Prostate gland (tissue), 2 donors: Measurements from ENCODE around the gene FAM50A. TPM values are rescaled to one million over a fixed set of nuclear protein-coding genes. Genes with fewer than 3 reads are reported as not detected.
"Not testable (repeated sequence)": the region's sequence is repeated elsewhere in the genome, so short reads cannot be mapped to it uniquely, and the experiment has no call there.

Experiments
- DNase-seq: peaks from one replicate; pipeline ENCODE4 v3.0.0-alpha.2; 2019; ENCODE audit warnings: low spot score
- H3K27ac ChIP-seq, 2 donors: fragments of 200-600 bp; sonication (generic); 2 replicates each; pipeline ENCODE4 v1.5.1; 2017 to 2019
- H3K27me3 ChIP-seq: fragments of 200-600 bp; sonication (generic); replicated peaks from 2 replicates; pipeline ENCODE4 v1.5.1; 2019; ENCODE audit not compliant: insufficient read depth
- H3K36me3 ChIP-seq, 2 donors: fragments of 200-600 bp; sonication (generic); 1 replicate in 1 of 2; 2 replicates in 1 of 2; pipeline versions ENCODE4 v1.5.1 to v1.8.1; 2017 to 2019
- H3K4me1 ChIP-seq: fragments of 200-600 bp; sonication (generic); replicated peaks from 2 replicates; pipeline ENCODE4 v1.5.1; 2019
- H3K4me3 ChIP-seq, 2 donors: fragments of 200-600 bp; sonication (generic); 2 replicates each; pipeline ENCODE4 v1.5.1; 2017 to 2019
- H3K9me3 ChIP-seq: fragments of 200-600 bp; sonication (generic); 2 replicates; pipeline ENCODE4 v1.5.1; 2017
- CTCF ChIP-seq, 4 experiments: fragments of 200-600 bp in 2 of 4; fragments of 450-650 bp in 2 of 4; sonication (generic) in 2 of 4; IDR thresholded peaks; 1 replicate in 3 of 4; 2 replicates in 1 of 4; pipeline ENCODE4 v1.5.1; 2016 to 2019; ENCODE audit warnings: antibody characterized with exemption in 4 of 4, mild to moderate bottlenecking in 2 of 4, moderate library complexity in 2 of 4
- POLR2A ChIP-seq: fragments of 450-650 bp; IDR thresholded peaks from one replicate; pipeline ENCODE4 v1.6.1; 2016; ENCODE audit warnings: antibody characterized with exemption, mild to moderate bottlenecking
- POLR2AphosphoS5 ChIP-seq: sonication (generic); formaldehyde crosslinking; IDR thresholded peaks from one replicate; pipeline ENCODE4 v1.6.1; 2017; ENCODE audit warnings: antibody characterized with exemption
- WGBS: methylation state at CpG from one replicate; pipeline ENCODE4 v1.1.5; 2018; 5-methylcytosine and 5-hydroxymethylcytosine counted together
- intact Hi-C: fragments of 100-400 bp; cut with DNase I; formaldehyde crosslinking; loops from one replicate; pipeline ENCODE4 v1.14.2; 2022
- total RNA-seq, 2 donors: library from RNA; depleted of rRNA; stranded (reverse); fragments of >200 nt; gene quantifications; one replicate each; pipeline ENCODE4 v1.1.0, GENCODE V29; 2016

FAM50A gene
- total RNA-seq, 2 donors from 2014 or later: 32.9 to 35.8 TPM

GRCh38 chrX:154398668-154399526 lies 45.0 kb upstream of the FAM50A start:
- intact Hi-C loops: loop anchor here (5.0 kb wide), 1 partner anchor 133 kb away; no protein-coding TSS in a partner anchor
- peak; percentile 82 for DNase-seq
- H3K36me3 ChIP-seq: no peaks in the 10 kb centered on the region
- no peaks in the 10 kb centered on the region for H3K9me3 ChIP-seq
- WGBS: under 1% methylated on average over 49 of the region's 49 CpGs
- H3K4me1 ChIP-seq: no peaks in the 10 kb centered on the region
- no peaks in the 10 kb centered on the region for H3K27me3 ChIP-seq
- TF ChIP-seq POLR2A: no peak
- TF ChIP-seq CTCF (IDR thresholded peaks at IDR 0.05): peak; percentile 69 to 91 (median 87)
- peak; percentile 59 for TF ChIP-seq POLR2AphosphoS5
- H3K4me3 ChIP-seq: peak overlapping the region; percentile 56 to 62
- peak overlapping the region; percentile 95 to 96 for H3K27ac ChIP-seq

GRCh38 chrX:154399527-154400368 lies 44.2 kb upstream of the FAM50A start:
- Histone ChIP-seq H3K36me3 (no peaks in the 10 kb centered on the region), H3K4me1 (no peaks in the 10 kb centered on the region), H3K4me3 (peak overlapping the region; percentile 56 to 62), H3K27ac (peak overlapping the region; percentile 95 to 96), H3K9me3 (no peaks in the 10 kb centered on the region), H3K27me3 (no peaks in the 10 kb centered on the region)
- 29% methylated on average over 14 of the region's 14 CpGs for WGBS
- intact Hi-C loops: loop anchor here (5.0 kb wide), 2 partner anchors 38 to 133 kb away; partner anchors contain the start of gene GDI1
- DNase-seq: no peak
- TF ChIP-seq POLR2AphosphoS5 (no peak), CTCF (IDR thresholded peaks at IDR 0.05) (no peak), POLR2A (no peak)

GRCh38 chrX:154400369-154400817 lies 43.5 kb upstream of the FAM50A start:
- not testable (repeated sequence) for H3K9me3 ChIP-seq, DNase-seq, H3K4me1 ChIP-seq, H3K27me3 ChIP-seq, H3K4me3 ChIP-seq, H3K36me3 ChIP-seq
- intact Hi-C loops: loop anchor here (5.0 kb wide), 1 partner anchor 37 kb away; the partner anchor contains the start of gene GDI1
- 71% methylated on average over 6 of the region's 6 CpGs for WGBS
- H3K27ac ChIP-seq: peak overlapping the region; percentile 95 to 96

GRCh38 chrX:154401045-154401799 lies 42.7 kb upstream of the FAM50A start:
- H3K27ac ChIP-seq: peak overlapping the region; percentile 27 to 63
- no peak for TF ChIP-seq POLR2AphosphoS5
- TF ChIP-seq POLR2A: no peak
- no peak for TF ChIP-seq CTCF (IDR thresholded peaks at IDR 0.05)

More at GRCh38 chrX:154401045-154401799, 42.7 kb upstream of the FAM50A start:
- H3K9me3 ChIP-seq: no peaks in the 10 kb centered on the region
- H3K4me3 ChIP-seq: no peak overlapping the region
- intact Hi-C loops: loop anchor here (5.0 kb wide), 1 partner anchor 36 kb away; the partner anchor contains the start of gene GDI1
- no peaks in the 10 kb centered on the region for H3K27me3 ChIP-seq
- H3K36me3 ChIP-seq: no peaks in the 10 kb centered on the region
- WGBS: 18% methylated on average over 5 of the region's 6 CpGs
- DNase-seq: no peak
- H3K4me1 ChIP-seq: no peaks in the 10 kb centered on the region
